ENCODE measurements around the gene SNX21.
A peak's percentile ranks its signal among the peaks of the same experiment; 100 is the strongest.
"Not testable (repeated sequence)": the region's sequence is repeated elsewhere in the genome, so short reads cannot be mapped to it uniquely, and the experiment has no call there.

Gene SNX21

GRCh38 chr20:45833030-45833882 lies at the start of gene SNX21:
SNX21 (plus strand) TSS chr20:45833799; CDS start chr20:45833920, 121 bp downstream.
- no peak for TF ChIP-seq YY1 (IDR thresholded peaks at IDR 0.05; ENCODE audit: insufficient read depth, insufficient read length)
- no peak for TF ChIP-seq ZNF274 (IDR thresholded peaks at IDR 0.05; ENCODE audit: low read depth, low read length)
- TF ChIP-seq SUZ12 (IDR thresholded peaks at IDR 0.05; ENCODE audit: extremely low read depth, insufficient read depth, insufficient read length) = no peak

GRCh38 chr20:45788351-45788750 lies 45.2 kb upstream of the SNX21 start:
- Histone ChIP-seq H3K4me1 (ENCODE audit: insufficient read depth, insufficient read length) (no peaks in the 10 kb centered on the region), H3K9me3 (ENCODE audit: insufficient read depth, low read length) (no peaks in the 10 kb centered on the region), H3K9ac (ENCODE audit: insufficient read length, low read depth) (no peak overlapping the region), H3K27me3 (ENCODE audit: insufficient read depth, insufficient read length) (no peaks in the 10 kb centered on the region), H3K4me3 (ENCODE audit: insufficient read length, low read depth) (no peak overlapping the region), H3K36me3 (ENCODE audit: insufficient read depth, insufficient read length, low read length) (peaks cover 7% of the 10 kb centered on the region)
- no peak for DNase-seq (ENCODE audit: low read depth, low spot score)
- TF ChIP-seq SUZ12 (IDR thresholded peaks at IDR 0.05; ENCODE audit: extremely low read depth, insufficient read depth, insufficient read length) = no peak
- no peak for TF ChIP-seq ZNF274 (IDR thresholded peaks at IDR 0.05; ENCODE audit: low read depth, low read length)

More at GRCh38 chr20:45833030-45833882, at the start of gene SNX21:
- H3K36me3 ChIP-seq (ENCODE audit: insufficient read depth, insufficient read length, low read length) = peaks cover 5% of the 10 kb centered on the region
- H3K9ac ChIP-seq (ENCODE audit: insufficient read length, low read depth) = peak within 1 kb of the TSS; percentile 97
- H3K4me3 ChIP-seq (ENCODE audit: insufficient read length, low read depth) = peak within 1 kb of the TSS; percentile 87
- no peaks in the 10 kb centered on the region for H3K9me3 ChIP-seq (ENCODE audit: insufficient read depth, low read length)
- H3K27me3 ChIP-seq (ENCODE audit: insufficient read depth, insufficient read length) = no peaks in the 10 kb centered on the region
- H3K4me1 ChIP-seq (ENCODE audit: insufficient read depth, insufficient read length) = peaks cover 11% of the 10 kb centered on the region
- no peak for DNase-seq (ENCODE audit: low read depth, low spot score)

GRCh38 chr20:45792317-45793118 lies 41.1 kb upstream of the SNX21 start:
- Histone ChIP-seq H3K4me1 (ENCODE audit: insufficient read depth, insufficient read length) (no peaks in the 10 kb centered on the region), H3K27me3 (ENCODE audit: insufficient read depth, insufficient read length) (no peaks in the 10 kb centered on the region), H3K9me3 (ENCODE audit: insufficient read depth, low read length) (no peaks in the 10 kb centered on the region), H3K4me3 (ENCODE audit: insufficient read length, low read depth) (peak overlapping the region; percentile 90), H3K36me3 (ENCODE audit: insufficient read depth, insufficient read length, low read length) (peaks cover 41% of the 10 kb centered on the region), H3K9ac (ENCODE audit: insufficient read length, low read depth) (peak overlapping the region; percentile 92)
- TF ChIP-seq ZNF274 (IDR thresholded peaks at IDR 0.05; ENCODE audit: low read depth, low read length) (no peak), YY1 (IDR thresholded peaks at IDR 0.05; ENCODE audit: insufficient read depth, insufficient read length) (no peak), SUZ12 (IDR thresholded peaks at IDR 0.05; ENCODE audit: extremely low read depth, insufficient read depth, insufficient read length) (no peak)
- no peak for DNase-seq (ENCODE audit: low read depth, low spot score)

- Histone ChIP-seq H3K36me3 (ENCODE audit: insufficient read depth, insufficient read length, low read length) (peaks cover 58% of the 10 kb centered on the region), H3K9me3 (ENCODE audit: insufficient read depth, low read length) (no peaks in the 10 kb centered on the region), H3K4me3 (ENCODE audit: insufficient read length, low read depth) (no peak overlapping the region), H3K9ac (ENCODE audit: insufficient read length, low read depth) (no peak overlapping the region), H3K4me1 (ENCODE audit: insufficient read depth, insufficient read length) (no peaks in the 10 kb centered on the region), H3K27me3 (ENCODE audit: insufficient read depth, insufficient read length) (no peaks in the 10 kb centered on the region)
- TF ChIP-seq SUZ12 (IDR thresholded peaks at IDR 0.05; ENCODE audit: extremely low read depth, insufficient read depth, insufficient read length) (no peak), YY1 (IDR thresholded peaks at IDR 0.05; ENCODE audit: insufficient read depth, insufficient read length) (no peak), ZNF274 (IDR thresholded peaks at IDR 0.05; ENCODE audit: low read depth, low read length) (no peak)
- no peak for DNase-seq (ENCODE audit: low read depth, low spot score)
These were observed 37.1 kb upstream of the SNX21 start for GRCh38 chr20:45796337-45797065.

GRCh38 chr20:45797510-45797909 lies 36.1 kb upstream of the SNX21 start:
- not testable (repeated sequence) for H3K27me3 ChIP-seq (ENCODE audit: insufficient read depth, insufficient read length); DNase-seq (ENCODE audit: low read depth, low spot score); H3K9ac ChIP-seq (ENCODE audit: insufficient read length, low read depth); H3K9me3 ChIP-seq (ENCODE audit: insufficient read depth, low read length); H3K4me3 ChIP-seq (ENCODE audit: insufficient read length, low read depth); H3K4me1 ChIP-seq (ENCODE audit: insufficient read depth, insufficient read length)
- peaks cover 67% of the 10 kb centered on the region for H3K36me3 ChIP-seq (ENCODE audit: insufficient read depth, insufficient read length, low read length)

GRCh38 chr20:45797955-45798354 lies 35.6 kb upstream of the SNX21 start:
- not testable (repeated sequence) for H3K27me3 ChIP-seq (ENCODE audit: insufficient read depth, insufficient read length); H3K4me3 ChIP-seq (ENCODE audit: insufficient read length, low read depth); H3K4me1 ChIP-seq (ENCODE audit: insufficient read depth, insufficient read length); DNase-seq (ENCODE audit: low read depth, low spot score); H3K9me3 ChIP-seq (ENCODE audit: insufficient read depth, low read length); H3K9ac ChIP-seq (ENCODE audit: insufficient read length, low read depth)
- H3K36me3 ChIP-seq (ENCODE audit: insufficient read depth, insufficient read length, low read length) = peaks cover 67% of the 10 kb centered on the region

All from NT2/D1 (cell line).